GM12891 (cell line): ENCODE measurements around the gene CDC42BPA.

Experiments used
- POLR2A ChIP-seq: IDR thresholded peaks from 2 replicates; pipeline ENCODE4 v1.6.1; 2011; ENCODE audit warnings: low read depth, low read length, control low read depth
- POLR2AphosphoS5 ChIP-seq: IDR thresholded peaks from 2 replicates; pipeline ENCODE4 v1.6.1; 2011; ENCODE audit warnings: low read depth, low read length, control low read depth
- SPI1 ChIP-seq: IDR thresholded peaks from 2 replicates; pipeline ENCODE4 v1.6.1; 2011; ENCODE audit warnings: low read depth, low read length, control low read depth
- TAF1 ChIP-seq: IDR thresholded peaks from 2 replicates; pipeline ENCODE4 v1.6.1; 2011; ENCODE audit warnings: low read depth, low read length, control low read depth

GRCh38 chr1:227261501-227261900 lies 56.8 kb downstream of the CDC42BPA start:
- TF ChIP-seq TAF1 = no peak
- no peak for TF ChIP-seq POLR2AphosphoS5
- no peak for TF ChIP-seq SPI1
- TF ChIP-seq POLR2A = no peak
